Osteoblast (primary cell): ENCODE data around the gene FOXM1. TPM values are rescaled to one million over a fixed set of nuclear protein-coding genes. Genes with fewer than 3 reads are reported as not detected.

Source experiments
- DNase-seq: peaks from one replicate; pipeline ENCODE4 v3.0.0; 2011; ENCODE audit warnings: low spot score, mixed read lengths; ENCODE audit not compliant: insufficient read length; ENCODE audit errors: missing footprints
- H2AFZ ChIP-seq: 2 replicates; pipeline ENCODE4 v1.6.0; 2011; ENCODE audit warnings: mild to moderate bottlenecking, low read length
- H3K27ac ChIP-seq: 2 replicates; pipeline ENCODE4 v1.5.1; 2011; ENCODE audit warnings: mild to moderate bottlenecking, low read depth, low read length, moderate library complexity
- H3K27me3 ChIP-seq: 2 replicates; pipeline ENCODE4 v1.6.0; 2012; ENCODE audit warnings: mild to moderate bottlenecking, control low read depth, inconsistent platforms, low read length, moderate library complexity; ENCODE audit not compliant: insufficient read depth
- H3K36me3 ChIP-seq: 2 replicates; pipeline ENCODE4 v1.5.1; 2011; ENCODE audit warnings: mild to moderate bottlenecking, low read length, control low read depth, moderate library complexity; ENCODE audit not compliant: insufficient read depth
- H3K4me1 ChIP-seq: 2 replicates; pipeline ENCODE4 v1.5.1; 2011; ENCODE audit warnings: mild to moderate bottlenecking, low read length, control low read depth, moderate library complexity; ENCODE audit not compliant: insufficient read depth
- H3K4me2 ChIP-seq: 2 replicates; pipeline ENCODE4 v1.6.0; 2011; ENCODE audit warnings: mild to moderate bottlenecking, low read length; ENCODE audit not compliant: insufficient read depth
- H3K4me3 ChIP-seq: fragments of 200-600 bp; sonication (generic); 3 replicates; pipeline ENCODE4 v1.5.1; 2012; ENCODE audit warnings: mild to moderate bottlenecking, low read length, inconsistent platforms; ENCODE audit not compliant: insufficient read depth
- H3K79me2 ChIP-seq: 2 replicates; pipeline ENCODE4 v1.6.0; 2012; ENCODE audit warnings: mild to moderate bottlenecking, low read length, control low read depth, inconsistent platforms; ENCODE audit not compliant: insufficient read depth
- H3K9me3 ChIP-seq: 2 replicates; pipeline ENCODE4 v1.5.1; 2011; ENCODE audit warnings: low read depth, low read length, control low read depth
- H4K20me1 ChIP-seq: 2 replicates; pipeline ENCODE4 v1.6.0; 2012; ENCODE audit warnings: mild to moderate bottlenecking, low read length, control low read depth; ENCODE audit not compliant: insufficient read depth
- CTCF ChIP-seq: IDR thresholded peaks from 2 replicates; pipeline ENCODE4 v1.5.1; 2011; ENCODE audit warnings: mild to moderate bottlenecking, low read depth, low read length, moderate library complexity; ENCODE audit errors: extremely low read depth
- total RNA-seq: library from RNA; depleted of rRNA; stranded (reverse); fragments of >200 nt; gene quantifications from 2 replicates; pipeline ENCODE4 v1.2.3, GENCODE V29; 2012

The FOXM1 gene
- total RNA-seq, 1 donor = 3.3 TPM

DNA sequence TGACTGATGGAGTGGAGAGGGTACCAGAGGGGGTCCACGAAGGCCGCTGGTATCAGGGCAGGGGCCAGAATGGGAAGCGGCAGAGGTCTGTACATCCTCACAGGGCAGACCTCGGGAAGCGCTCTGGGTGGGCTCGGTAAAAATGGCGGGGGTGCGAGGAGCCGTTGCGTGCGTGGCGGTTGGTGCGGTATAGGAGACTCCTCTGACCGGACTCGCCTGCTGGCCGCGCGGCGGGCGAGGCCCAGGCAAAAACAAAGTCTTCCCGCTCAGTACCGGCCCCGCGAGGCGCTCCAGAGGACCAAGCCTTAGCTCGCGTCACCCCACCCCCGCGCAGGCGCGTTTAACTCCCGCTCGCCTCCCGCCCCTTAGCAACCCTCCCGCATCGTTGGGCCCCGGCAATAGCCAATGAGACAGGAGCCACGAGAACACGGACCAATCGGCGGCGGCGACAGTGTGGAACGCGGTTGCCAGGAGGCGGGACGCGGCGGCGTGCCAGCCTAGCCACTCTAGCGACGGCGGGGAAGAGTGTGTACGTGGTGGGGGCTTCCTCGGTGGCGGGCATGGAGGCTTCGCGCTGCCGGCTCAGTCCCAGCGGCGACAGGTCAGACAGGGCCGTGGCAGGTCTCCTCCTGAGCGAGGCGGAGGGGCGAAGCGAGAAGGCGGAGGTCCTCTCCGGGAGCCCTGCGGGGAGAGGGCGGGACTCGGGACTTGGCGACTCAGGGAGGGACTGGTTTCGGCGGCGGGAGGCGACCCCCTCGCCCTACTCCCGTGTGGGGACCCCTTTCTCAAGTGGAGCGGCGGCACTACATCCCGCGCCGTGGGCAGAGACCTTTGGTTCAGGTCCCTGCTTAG lies 13.6 kb upstream of the FOXM1 start, which contains the start of gene TULP3:
TSS of gene TULP3 (plus strand) at position 504 of the 852 bp plus-strand sequence. CDS start at position 561, 57 bp downstream.
- Histone ChIP-seq H3K4me1 (peaks cover 32% of the 10 kb centered on the region), H3K36me3 (peaks cover 26% of the 10 kb centered on the region), H3K4me2 (peak within 1 kb of the TSS; percentile 97), H2AFZ (peak within 1 kb of the TSS; percentile 95), H3K79me2 (peaks cover 50% of the 10 kb centered on the region), H3K9me3 (no peaks in the 10 kb centered on the region), H4K20me1 (peaks cover 22% of the 10 kb centered on the region), H3K27me3 (no peaks in the 10 kb centered on the region), H3K4me3 (peak within 1 kb of the TSS; percentile 99), H3K27ac (peak within 1 kb of the TSS; percentile 92)
- no peak for TF ChIP-seq CTCF
- peak; percentile 99 for DNase-seq

- Histone ChIP-seq H3K4me1 (peaks cover 26% of the 10 kb centered on the region), H3K4me3 (peak overlapping the region; percentile 99), H4K20me1 (peaks cover 15% of the 10 kb centered on the region), H2AFZ (peak overlapping the region; percentile 90), H3K27me3 (no peaks in the 10 kb centered on the region), H3K36me3 (peaks cover 26% of the 10 kb centered on the region), H3K9me3 (no peaks in the 10 kb centered on the region), H3K79me2 (peaks cover 45% of the 10 kb centered on the region), H3K27ac (peak overlapping the region; percentile 92), H3K4me2 (peak overlapping the region; percentile 90)
- TF ChIP-seq CTCF = no peak
- no peak for DNase-seq
Measured at GRCh38 chr12:2890001-2890387, 13.0 kb upstream of the FOXM1 start.

- Histone ChIP-seq H3K36me3 (peaks cover 26% of the 10 kb centered on the region), H3K9me3 (no peaks in the 10 kb centered on the region), H3K4me2 (no peak overlapping the region), H3K79me2 (peaks cover 38% of the 10 kb centered on the region), H3K27me3 (no peaks in the 10 kb centered on the region), H4K20me1 (peaks cover 4% of the 10 kb centered on the region), H3K4me1 (peaks cover 8% of the 10 kb centered on the region), H3K27ac (no peak overlapping the region), H2AFZ (no peak overlapping the region), H3K4me3 (no peak overlapping the region)
- no peak for TF ChIP-seq CTCF
- DNase-seq = no peak
Measured at GRCh38 chr12:2886768-2887450, 9.9 kb upstream of the FOXM1 start.

DNA sequence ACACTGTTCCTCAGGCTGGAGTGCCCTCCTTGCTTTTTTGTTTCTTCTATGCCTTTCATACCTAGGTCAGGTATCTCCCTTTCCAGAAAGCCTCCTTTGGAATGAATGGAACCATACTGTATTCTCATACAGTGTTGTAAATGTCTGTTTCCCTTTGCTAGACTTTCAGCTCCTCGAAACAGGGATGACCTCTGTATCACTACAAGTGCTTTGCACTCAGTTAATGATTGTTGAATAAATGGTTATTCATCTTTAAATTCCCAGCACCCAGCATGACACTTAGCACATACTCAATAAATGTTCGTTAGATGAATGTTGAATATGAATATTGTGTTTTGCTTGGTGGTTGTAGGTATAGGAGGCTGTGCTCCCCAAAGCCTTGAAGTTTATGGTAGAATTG lies 7.8 kb upstream of the FOXM1 start:
- Histone ChIP-seq H3K27me3 (no peaks in the 10 kb centered on the region), H2AFZ (no peak overlapping the region), H3K27ac (no peak overlapping the region), H3K4me1 (no peaks in the 10 kb centered on the region), H4K20me1 (peaks cover 5% of the 10 kb centered on the region), H3K79me2 (peaks cover 47% of the 10 kb centered on the region), H3K9me3 (no peaks in the 10 kb centered on the region), H3K4me3 (no peak overlapping the region), H3K4me2 (no peak overlapping the region), H3K36me3 (peaks cover 26% of the 10 kb centered on the region)
- DNase-seq = peak; percentile 38
- no peak for TF ChIP-seq CTCF
